Measurements from ENCODE around the gene SLC22A5.

DNA sequence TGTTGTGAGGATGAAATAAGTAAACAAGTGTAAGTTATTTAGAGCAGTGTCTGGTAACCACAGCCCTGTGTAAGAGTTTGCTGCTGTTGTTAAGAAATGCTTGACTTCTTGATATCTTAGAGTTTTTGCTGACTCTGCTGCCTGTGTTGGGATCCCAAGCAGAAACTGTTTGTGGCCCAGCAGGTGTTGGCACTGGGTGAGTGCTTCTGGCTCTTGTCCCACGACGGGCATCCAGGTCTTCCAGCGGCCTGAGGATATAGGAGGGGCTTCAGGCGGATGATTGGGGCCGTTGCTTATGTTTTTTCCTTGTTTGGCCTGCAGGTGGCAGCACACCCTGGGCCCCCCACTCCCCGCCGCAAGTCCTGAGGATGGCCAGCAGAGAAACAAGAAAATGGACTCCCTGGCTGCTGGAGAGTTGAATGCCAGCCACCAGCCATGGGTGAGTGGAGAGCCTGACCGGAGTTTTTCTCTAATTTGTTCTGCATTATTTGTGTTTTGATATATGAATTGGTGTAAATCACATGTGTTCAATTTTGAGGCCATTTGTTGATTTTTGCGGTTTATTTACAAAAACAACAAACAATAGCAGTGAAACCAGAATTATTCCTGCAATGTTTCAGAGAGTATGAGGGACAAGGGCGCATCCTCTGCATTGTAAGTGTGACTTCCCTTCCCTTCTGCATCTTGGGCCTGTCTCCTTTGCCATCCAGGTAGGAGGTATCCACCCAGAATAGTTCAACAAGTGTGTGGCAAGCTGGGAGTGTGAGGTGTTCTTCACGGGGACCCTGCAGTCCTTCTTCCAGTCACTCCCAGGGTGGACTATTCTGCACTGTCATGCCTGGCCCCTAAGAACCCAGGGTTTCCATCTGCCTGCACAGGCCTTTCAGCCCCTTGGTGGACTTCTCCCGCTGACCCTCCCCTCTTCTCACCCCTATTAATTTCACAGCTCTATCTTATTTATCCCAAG is 50.3 kb downstream of the SLC22A5 start:
- TF ChIP-seq POLR2A (IDR thresholded peaks at IDR 0.05) (no peak), CTCF (IDR thresholded peaks at IDR 0.05) (peak; percentile 83 to 89 (median 88))
